Myocyte (in vitro differentiated cells): ENCODE results near the gene C1orf167. TPM values are rescaled to one million over a fixed set of nuclear protein-coding genes. Genes with fewer than 3 reads are reported as not detected.
"Not testable (repeated sequence)": the region's sequence is repeated elsewhere in the genome, so short reads cannot be mapped to it uniquely, and the experiment has no call there.

ENCODE experiments used
- DNase-seq: peaks from one replicate; pipeline ENCODE4 v3.0.0-alpha.2; 2012; ENCODE audit warnings: low read depth
- total RNA-seq: library from RNA; depleted of rRNA; stranded (reverse); fragments of >200 nt; gene quantifications from 2 replicates; pipeline ENCODE4 v1.2.3, GENCODE V29; 2014

The C1orf167 gene
- total RNA-seq, 1 donor from 2014 or later: 5.1 TPM

DNA sequence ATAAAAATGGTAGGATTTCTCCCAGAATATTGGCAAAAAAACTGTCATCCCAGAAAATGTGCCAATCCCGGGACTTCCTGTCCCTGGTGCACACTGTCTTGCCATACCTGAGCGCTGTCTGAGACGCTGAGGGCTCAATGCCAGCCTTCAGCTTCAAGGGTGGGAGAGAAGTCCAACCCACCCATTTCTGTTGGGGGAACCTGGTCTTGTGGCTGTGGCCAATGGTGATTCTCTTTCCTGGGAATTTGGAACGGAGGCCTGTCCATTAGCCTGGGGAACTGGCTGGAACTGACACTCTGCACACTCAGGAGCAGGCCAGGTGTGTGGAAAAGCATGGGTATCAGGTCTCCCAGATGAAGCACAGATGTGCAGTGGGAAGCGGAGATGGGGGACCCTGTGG is 37.1 kb downstream of the C1orf167 start:
- no peak for DNase-seq

DNA sequence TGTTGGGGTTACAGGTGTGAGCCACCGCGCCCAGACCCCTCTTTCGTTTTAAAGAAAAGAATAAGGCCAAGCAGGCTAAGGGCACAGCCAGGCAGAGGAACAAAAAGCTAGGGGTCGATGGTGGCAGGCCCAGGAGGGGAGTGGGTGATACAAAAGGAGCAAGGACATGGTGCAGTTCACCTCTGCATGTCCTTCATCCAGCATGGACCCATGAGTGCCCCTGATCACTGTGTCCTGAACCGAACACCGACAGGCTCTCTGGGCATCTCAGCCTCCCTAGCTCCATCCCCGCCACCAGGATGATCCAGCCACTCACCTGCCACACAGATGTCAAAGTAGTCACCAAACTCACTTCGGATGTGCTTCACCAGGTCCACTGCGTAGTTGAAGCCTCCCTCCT is 37.9 kb downstream of the C1orf167 start:
- DNase-seq: no peak

- no peak for DNase-seq
Measured at GRCh38 chr1:11800391-11800755, 38.4 kb downstream of the C1orf167 start.

DNA sequence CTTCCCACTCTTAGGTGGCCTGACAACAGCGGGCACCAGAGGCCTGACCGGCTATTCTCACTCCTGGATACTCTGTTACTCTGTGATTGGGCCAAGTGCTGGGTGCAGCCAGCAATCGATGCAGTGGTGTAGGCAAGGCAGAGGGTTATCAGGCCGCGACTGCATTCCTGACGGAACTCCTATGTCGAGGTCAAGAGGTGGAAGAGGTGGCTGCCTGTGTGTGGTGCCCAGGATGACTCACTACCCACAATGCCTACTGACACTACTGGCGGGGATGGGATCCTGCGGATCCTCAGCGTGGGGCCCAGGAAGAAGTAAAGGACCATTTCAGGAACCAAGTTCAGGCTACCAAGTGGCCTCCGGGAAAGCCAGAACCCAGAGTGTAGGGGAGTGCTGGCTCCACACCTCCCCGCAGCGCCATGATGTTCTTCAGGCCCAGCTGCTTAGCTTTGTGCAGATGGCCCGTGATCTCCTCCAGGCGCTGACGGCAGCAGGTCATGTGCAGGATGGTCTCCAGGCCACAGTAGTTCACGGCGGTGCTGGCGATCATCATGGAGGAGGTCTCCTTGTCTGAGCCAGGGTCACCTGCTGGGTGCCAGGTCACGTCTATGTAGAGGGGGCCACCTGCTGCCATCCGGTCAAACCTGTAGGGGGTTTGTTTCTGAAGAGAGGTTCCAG is 38.9 kb downstream of the C1orf167 start:
- no peak for DNase-seq

DNA sequence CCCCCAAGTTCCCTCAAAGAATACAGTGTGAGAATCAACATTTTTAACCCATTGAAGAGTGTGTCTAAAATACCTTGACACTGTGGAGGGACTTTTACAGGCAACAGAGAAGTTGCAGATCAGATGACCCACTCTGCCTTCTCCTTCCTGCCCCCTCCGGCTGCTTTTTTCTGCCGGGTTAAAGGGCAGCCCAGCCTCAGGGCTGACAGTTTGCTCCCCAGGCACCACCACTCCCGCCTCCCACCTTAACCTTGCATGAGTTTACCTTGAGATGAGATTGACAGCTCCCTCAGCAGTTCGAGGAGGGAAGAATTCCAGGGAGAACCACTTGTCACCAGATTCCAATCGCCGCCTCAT is 40.6 kb downstream of the C1orf167 start:
- no peak for DNase-seq

DNA sequence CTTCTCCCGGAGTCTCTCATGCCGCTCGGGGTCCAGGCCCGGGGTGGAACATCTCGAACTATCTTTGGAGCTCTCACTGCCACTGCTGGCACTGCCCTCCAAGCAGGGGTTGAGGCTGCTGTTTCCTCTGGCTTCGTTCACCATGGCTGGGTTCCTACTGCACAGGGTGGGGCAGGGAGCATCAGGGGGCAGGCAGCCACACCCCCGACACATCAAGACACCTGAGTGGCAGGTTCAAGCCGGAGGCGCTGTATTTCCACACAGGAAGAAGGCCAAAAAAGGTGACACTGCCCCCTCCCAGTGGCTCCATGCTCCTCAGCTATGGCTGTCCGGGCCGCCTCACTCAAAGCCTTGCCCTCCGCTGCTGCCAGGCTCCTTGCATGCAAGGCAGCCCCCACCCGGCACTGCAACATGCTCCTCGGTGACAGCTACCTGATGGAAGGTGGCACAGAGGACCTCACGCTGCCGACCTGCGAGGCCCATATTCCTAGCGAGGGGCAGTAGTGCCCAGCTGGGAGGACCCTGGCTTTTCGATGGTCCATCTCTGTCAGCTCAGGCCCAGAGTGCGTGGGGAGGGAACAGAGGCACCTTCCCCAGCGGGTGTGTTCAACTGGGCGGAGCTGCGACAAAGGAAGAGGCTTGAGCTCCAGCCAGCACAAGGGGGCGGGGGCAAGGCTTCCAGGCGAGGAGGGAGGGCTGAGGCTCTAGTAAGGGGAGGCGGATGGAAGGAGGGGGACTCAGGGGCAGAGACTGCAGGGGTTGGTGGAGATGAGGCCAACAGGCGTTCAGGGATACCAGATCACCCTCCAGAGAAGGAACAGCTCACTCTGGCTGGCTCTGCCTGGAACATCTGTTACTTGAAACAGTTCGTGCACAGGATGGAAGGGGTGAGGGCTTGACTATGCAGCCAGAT is 41.2 kb downstream of the C1orf167 start:
- peak; percentile 97 for DNase-seq

DNA sequence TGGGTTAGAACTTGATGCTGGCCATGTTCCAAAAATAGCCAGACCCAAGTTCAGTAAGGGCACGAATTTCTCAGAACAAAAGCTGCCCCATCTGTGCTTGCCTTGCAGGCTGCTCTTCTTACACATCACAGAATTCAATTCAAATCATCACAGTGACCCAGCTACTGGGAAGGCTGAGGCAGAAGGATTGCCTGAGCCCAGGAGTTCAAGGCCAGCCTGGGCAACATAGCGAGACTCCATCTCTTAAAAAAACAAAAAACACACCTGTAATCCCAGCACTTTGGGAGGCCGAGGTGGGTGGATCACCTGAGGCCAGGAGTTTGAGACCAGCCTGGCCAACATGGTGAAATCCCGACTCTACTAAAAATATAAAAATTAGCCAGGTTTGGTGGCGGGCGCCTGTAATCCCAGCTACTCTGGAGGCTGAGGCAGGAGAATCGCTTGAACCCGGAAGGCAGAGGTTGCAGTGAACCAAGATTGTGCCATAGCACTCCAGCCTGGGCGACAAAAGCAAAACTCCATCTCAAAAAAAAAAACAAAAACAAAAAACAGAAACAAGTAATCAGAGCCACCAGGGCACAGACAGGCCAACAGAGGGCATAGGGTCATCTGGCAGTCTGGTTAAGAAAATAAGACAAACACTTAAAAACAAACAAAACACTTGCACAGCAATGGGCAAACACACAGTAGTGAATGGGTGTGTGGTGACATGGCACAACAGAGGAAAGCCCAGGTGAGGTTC is 42.1 kb downstream of the C1orf167 start:
- DNase-seq: not testable (repeated sequence)

DNA sequence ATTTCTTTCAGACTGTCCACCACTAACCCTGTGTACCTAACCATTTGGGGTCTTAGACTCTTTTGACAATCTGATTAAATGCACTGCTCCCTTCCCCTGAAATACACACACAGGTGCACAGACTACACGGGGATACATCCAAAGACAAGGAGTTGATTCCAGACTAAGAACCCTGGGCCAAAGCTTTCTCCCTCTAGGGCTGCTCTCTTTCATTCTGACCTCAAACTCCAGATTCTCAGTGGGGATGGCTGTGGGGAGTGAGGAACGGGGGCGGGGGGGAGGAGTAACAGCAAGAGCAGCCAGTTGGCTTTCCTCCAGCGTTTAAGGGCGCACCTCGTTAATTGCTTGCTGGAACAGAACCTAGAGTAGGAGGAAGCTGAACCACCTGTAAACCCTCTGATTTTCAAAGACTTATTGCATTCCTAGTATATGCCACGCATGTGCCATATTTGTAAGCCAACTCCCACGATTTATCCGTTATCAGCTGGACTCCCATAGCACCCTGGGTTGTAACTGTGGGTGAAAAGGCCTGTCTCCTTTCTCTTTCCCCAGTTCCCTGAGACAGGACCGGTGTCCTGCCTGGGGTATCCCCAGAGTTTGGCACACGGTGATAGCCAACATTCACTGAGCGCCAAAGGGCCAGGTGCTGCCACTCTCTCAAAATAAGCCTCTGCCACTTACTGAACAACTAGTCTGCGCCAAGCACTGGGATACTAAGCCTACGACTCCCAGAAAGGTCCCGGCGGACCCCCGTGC is 42.9 kb downstream of the C1orf167 start:
- peak; percentile 77 for DNase-seq

GRCh38 chr1:11805422-11806306 is 43.7 kb downstream of the C1orf167 start, which contains the start of the genes CLCN6 and MTHFR:
Gene CLCN6, plus strand, starts transcription at chr1:11806191. Its CDS starts 72 bp downstream, at chr1:11806263.
Gene MTHFR, minus strand, starts transcription at chr1:11805964. Its CDS starts 2,848 bp downstream, at chr1:11803116.
- DNase-seq: peak; percentile 99

DNA sequence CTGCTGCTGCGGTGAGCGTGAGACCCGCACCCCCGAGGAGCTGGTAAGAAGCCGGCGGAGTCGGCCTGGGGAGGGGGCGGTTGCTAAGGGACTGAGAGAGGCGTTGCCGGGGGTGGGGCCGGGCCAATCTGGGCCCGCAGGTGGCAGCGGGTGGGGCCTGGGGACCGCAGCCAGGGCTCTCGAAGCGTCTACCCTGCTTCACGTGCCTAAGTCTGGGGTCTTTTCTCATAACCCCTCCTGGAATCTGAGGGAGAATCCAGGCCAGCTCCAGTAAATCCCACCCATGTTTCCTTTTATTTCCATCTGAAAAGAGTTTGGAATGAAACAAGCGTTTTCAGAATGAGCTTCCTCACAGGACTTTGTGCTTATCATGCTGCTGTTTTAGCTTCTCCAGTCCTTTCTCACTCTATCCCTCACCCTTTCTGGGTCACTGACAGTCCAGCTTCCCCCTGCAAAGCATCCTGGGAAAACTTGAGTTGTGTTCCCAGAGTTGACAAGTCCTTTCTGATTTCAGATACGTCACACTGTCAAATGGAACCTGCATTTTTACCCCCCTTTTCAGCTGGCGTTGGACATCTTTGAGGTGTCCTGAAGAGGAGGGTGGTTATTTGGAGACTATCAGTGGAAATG is 44.4 kb downstream of the C1orf167 start:
- peak; percentile 60 for DNase-seq

- DNase-seq: no peak
Measured at GRCh38 chr1:11807133-11807532, 45.1 kb downstream of the C1orf167 start.

GRCh38 chr1:11813021-11813420 is 51.0 kb downstream of the C1orf167 start:
- DNase-seq: no peak

DNA sequence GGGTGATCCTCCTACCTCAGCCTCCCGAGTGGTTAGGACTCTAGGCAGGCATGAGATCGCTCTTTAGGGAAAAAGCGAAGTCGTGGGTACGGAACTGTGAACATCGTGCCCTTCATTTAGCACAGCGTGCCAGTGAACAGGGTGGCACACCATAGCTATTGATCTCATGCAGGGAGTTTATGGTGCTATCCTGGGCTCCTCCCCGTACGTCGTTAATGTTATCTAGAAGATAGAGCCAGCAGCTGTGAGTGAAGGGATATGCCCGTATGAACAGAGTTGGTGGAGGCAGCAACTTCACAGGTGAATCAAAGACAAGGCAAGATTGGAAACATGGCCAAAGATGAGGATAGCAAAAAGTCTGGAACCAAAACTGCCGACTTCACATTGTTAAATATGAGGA is 55.2 kb downstream of the C1orf167 start:
- DNase-seq: no peak

DNA sequence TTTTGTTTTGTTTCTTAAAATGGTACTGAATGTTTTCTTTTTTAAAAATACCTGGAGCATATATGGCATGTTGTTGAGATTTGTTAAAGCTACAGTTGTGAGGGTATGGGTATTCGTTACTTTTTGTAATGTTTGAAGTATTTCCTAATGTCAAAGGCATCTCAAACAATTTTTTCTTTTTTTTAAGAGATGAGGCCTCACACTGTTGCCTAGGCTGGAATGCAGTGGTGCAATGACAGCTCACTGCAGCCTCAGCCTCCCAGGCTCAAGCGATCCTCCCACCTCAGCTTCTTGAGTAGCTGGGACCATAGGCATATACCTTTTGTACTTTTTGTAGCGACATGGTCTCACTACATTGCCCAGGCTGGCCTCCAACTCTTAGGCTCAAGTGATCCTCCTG is 60.1 kb downstream of the C1orf167 start:
- no peak for DNase-seq

DNA sequence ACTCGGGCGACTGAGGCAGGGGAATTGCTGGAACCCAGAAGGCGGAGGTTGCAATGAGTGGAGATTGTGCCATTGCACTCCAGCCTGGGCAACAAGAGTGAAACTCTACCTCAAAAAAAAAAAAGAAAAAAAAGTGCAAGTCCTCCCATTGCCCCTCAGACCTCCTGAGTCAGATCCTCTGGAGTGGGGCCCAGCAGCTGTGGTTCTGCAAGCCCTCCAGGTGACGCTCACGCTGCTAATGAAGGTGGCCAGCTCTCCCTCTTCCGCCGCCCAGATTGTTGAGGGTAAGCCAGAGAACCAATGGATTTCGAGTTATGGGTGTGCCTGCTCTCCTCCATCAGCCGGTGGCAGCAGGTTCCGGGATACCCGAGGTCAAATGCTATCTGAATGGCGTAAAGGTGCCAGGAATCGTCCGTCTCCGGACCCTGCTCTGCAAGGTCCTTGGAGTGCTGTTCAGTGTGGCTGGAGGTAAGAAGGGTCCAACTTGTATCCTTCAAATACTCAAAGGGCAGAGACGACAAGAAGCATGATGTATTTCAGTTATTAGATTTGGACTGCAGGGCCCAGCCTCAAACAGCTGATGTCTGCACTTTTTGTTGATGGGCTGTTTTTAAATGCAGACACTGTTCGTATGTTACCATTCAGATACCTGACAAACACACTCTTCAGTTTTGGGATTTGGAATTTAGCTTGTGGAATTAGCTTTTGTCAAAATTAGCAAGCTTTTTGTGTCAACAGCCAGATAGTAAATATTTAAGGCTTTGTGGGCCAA is 61.6 kb downstream of the C1orf167 start:
- DNase-seq: no peak

- no peak for DNase-seq
Measured at GRCh38 chr1:11825131-11825530, 63.1 kb downstream of the C1orf167 start.

DNA sequence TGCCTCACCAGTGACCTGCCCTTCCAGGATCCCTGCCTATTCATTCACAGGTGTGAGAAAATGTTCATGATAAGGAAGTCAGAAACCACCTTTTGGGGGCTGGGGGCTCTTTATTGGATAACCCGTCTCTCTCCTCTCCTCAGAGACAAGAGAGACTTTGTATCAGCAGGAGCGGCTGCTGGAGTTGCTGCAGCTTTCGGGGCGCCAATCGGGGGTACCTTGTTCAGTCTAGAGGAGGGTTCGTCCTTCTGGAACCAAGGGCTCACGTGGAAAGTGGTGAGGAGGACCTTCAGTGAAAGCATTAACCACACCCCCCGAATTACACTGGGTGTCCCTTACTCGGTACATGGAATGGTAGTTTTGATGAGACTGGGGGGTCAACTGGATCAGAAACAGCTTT is 65.0 kb downstream of the C1orf167 start:
- DNase-seq: no peak

DNA sequence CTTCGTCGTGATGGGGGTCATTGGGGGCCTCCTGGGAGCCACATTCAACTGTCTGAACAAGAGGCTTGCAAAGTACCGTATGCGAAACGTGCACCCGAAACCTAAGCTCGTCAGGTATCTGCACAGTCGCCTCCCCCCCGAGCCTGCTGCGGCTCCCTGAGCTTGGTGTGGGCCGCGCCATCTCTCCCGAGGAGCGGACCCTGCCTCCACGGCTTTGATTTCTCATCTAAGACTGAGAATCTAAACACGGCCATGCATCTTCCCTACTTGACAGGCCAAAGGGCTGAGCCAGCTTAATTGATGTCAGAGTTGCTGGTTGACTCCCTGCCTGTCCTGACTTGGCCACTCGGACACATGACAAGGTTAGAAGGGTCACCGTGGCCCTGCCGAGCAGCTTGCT is 66.5 kb downstream of the C1orf167 start:
- peak; percentile 6 for DNase-seq
